GM19025 (cell line): Measurements from ENCODE around the gene SEPTIN3.
A peak's percentile ranks its signal among the peaks of the same experiment; 100 is the strongest.

Experiments
- ATAC-seq: cut with Tn5 transposase; IDR thresholded peaks from one replicate; pipeline ENCODE4 v1.9.1; 2021; ENCODE audit warnings: mild to moderate bottlenecking, low read depth, moderate library complexity; ENCODE audit not compliant: unreplicated experiment

Gene SEPTIN3

GRCh38 chr22:41975299-41976069 lies 6.2 kb downstream of the SEPTIN3 start:
- ATAC-seq: no peak

GRCh38 chr22:41976070-41976901 lies 7.0 kb downstream of the SEPTIN3 start:
- no peak for ATAC-seq

GRCh38 chr22:41976961-41977566 lies 7.8 kb downstream of the SEPTIN3 start:
- no peak for ATAC-seq

GRCh38 chr22:41978732-41979131 lies 9.5 kb downstream of the SEPTIN3 start:
- no peak for ATAC-seq

GRCh38 chr22:41979423-41980250 lies 10.4 kb downstream of the SEPTIN3 start:
- no peak for ATAC-seq

- no peak for ATAC-seq
Measured at GRCh38 chr22:41982865-41983264, 13.6 kb downstream of the SEPTIN3 start.

- no peak for ATAC-seq
Measured at GRCh38 chr22:41983513-41984405, 14.5 kb downstream of the SEPTIN3 start.

GRCh38 chr22:41987276-41987675 lies 18.0 kb downstream of the SEPTIN3 start:
- no peak for ATAC-seq

- no peak for ATAC-seq
Measured at GRCh38 chr22:41989246-41989645, 20.0 kb downstream of the SEPTIN3 start.

GRCh38 chr22:41991111-41991510 lies 21.9 kb downstream of the SEPTIN3 start:
- no peak for ATAC-seq

- no peak for ATAC-seq
Measured at GRCh38 chr22:41992496-41992895, 23.3 kb downstream of the SEPTIN3 start.

- ATAC-seq: no peak
Measured at GRCh38 chr22:41995211-41995610, 26.0 kb downstream of the SEPTIN3 start.

GRCh38 chr22:41996826-41997225 lies 27.6 kb downstream of the SEPTIN3 start:
- no peak for ATAC-seq

GRCh38 chr22:41998361-41999261 lies 29.4 kb downstream of the SEPTIN3 start, which contains the start of gene WBP2NL:
TSS of gene WBP2NL (plus strand) at chr22:41998788. CDS start at chr22:41998819, 31 bp downstream.
- peak; percentile 81 for ATAC-seq

- ATAC-seq: no peak
Measured at GRCh38 chr22:42000466-42000865, 31.2 kb downstream of the SEPTIN3 start.

GRCh38 chr22:42001121-42001520 lies 31.9 kb downstream of the SEPTIN3 start:
- ATAC-seq: no peak

- ATAC-seq: no peak
Measured at GRCh38 chr22:42001706-42002105, 32.5 kb downstream of the SEPTIN3 start.

- no peak for ATAC-seq
Measured at GRCh38 chr22:42007922-42008321, 38.7 kb downstream of the SEPTIN3 start.
